Hypothalamus (tissue), 51 donors: ENCODE results near the gene SIK3.
A peak's percentile ranks its signal among the peaks of the same experiment; 100 is the strongest.
"Not testable (repeated sequence)": the region's sequence is repeated elsewhere in the genome, so short reads cannot be mapped to it uniquely, and the experiment has no call there.

ENCODE experiments used
- DNase-seq, 51 donors: peaks; one replicate each; lab custom pipeline; 2025; lab: John Stamatoyannopoulos, UW

The SIK3 gene

DNA sequence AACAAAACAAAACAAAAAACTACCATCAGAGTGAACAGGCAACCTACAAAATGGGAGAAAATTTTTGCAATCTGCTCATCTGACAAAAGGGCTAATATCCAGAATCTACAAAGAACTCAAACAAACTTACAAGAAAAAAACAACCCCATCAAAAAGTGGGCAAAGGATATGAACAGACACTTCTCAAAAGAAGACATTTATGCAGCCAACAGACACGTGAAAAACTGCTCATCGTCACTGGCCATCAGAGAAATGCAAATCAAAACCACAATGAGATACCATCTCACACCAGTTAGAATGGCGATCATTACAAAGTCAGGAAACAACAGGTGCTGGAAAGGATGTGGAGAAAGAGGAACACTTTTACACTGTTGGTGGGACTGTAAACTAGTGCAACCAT, 14.3 kb upstream of the SIK3 start:
- DNase-seq = not testable (repeated sequence)

DNA sequence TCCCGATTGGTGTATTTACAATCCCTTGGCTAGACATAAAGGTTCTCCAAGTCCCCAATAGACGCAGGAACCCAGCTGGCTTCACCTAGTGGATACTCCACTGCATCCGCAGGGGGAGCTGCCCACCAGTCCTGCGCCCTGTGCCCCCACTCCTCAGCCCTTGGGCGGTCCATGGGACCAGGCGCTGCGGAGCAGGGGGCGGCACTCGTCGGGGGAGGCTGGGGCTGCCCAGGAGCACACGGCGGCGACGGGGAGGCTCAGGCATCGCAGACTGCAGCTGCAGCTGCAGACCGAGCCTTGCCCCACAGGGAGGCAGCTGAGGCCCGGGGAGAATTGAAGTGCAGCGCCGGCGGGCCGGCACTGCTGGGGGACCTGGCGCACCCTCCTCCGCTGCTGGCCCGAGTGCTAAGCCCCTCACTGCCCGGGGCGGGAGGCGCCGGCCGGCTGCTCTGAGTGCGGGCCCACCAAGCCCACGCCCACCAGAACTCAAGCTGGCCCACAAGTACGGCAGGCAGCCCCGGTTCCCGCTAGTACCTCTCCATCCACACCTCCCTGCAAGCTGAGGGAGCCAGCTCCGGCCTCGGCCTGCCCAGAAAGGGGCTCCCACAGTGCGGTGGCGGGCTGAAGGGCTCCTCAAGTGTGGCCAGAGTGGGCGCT, 12.2 kb upstream of the SIK3 start:
- no peak for DNase-seq

GRCh38 chr11:117107701-117108590, 9.7 kb upstream of the SIK3 start:
- no peak for DNase-seq

DNA sequence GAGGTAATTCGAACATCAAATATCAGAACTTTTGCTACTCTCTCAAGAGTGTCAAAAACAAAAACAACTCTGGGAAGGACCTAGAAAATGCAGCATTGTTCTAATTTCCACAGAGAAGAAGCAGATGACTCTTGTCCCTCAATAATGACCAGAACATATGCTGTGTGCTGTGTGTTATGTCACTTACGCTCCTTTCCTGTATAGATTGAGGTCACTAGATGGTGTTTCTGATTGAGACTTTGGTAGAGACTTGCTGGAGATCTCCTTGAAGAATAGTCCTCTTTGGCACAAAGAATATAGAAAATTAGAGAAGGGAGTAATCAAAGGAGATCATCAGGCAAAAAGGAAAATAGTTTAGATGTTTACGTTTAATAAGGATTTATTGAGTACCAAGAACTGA, 2.3 kb upstream of the SIK3 start:
- no peak for DNase-seq

DNA sequence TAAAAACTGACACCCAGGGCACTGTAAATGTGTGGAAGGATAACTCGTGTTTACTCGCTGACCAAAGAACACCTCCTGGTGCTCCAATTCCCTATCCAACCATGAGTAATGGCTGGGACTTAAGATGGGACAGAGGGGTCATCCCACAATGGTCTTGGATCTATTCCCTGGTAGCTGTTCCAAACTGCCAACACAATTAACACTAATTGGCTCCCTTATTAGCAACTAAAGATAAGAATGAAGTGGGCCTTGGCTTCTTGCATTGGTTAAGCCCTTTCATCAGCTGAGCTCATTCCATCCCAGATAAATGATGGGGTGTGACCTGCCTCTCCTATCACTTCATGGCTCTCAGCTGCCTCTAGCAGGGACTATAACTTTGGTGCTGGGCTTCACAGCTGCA, 1.5 kb upstream of the SIK3 start:
- DNase-seq = no peak

- peak in 37 of 51 donors; percentile 23 to 82 (median 57) for DNase-seq
Measured at GRCh38 chr11:117097389-117098268, 599 bp downstream of the SIK3 start.

DNA sequence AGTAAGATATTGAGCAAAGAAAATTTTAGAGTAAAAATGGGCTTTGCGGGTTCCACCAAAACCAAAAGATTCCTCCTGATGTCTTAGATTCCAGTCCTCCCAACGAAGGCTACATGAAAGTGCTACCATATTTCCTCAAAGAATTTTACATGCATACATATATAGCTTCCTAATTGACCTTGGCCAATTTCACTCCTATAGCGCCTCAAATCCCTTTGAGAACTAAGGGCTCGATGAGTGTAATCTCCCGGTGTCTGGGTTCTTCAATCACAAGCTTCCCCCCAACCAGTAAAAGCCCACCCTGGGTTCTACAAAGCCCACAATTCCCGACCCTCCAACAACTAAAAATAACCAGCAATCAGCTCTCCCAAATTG, 1.2 kb downstream of the SIK3 start:
- no peak for DNase-seq

DNA sequence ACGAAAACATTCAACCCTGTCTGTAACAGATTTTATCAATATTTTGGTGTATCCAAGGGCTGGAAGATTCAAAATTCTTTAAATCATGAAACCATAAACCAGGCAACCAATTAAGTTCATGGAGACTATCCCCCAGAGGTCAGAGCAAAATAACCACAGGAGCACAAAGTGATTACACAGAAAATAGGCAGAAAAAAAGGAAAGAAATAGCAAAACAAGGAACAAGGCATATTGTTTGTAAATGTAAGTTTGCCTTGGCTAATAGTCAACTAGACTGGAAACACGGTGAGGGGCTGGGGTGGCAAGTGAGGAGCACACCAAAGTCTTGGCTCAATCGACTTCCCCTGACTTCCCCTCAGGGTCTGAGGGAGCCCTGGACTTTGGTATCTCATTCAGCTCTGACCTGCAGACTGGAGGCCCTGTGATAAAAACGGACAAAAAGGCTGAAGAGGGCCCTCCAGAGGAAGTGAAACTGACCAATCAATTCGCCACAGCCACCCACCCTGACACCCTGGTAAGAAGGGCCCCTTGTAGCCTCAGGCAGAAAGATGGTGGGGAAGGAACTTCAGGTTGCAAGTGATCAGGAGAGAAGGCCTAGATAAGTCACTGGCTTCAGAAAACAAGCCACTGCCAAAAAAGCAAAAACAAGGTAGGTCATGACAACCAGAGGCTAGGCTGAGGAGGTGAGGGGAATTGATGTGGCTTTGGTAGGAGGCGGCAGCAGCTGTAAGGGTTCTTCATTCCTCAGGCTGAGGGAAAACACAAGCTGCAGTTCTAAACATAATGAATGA, 1.8 kb downstream of the SIK3 start:
- DNase-seq = peak in 46 of 51 donors; percentile 7 to 86 (median 45)

DNA sequence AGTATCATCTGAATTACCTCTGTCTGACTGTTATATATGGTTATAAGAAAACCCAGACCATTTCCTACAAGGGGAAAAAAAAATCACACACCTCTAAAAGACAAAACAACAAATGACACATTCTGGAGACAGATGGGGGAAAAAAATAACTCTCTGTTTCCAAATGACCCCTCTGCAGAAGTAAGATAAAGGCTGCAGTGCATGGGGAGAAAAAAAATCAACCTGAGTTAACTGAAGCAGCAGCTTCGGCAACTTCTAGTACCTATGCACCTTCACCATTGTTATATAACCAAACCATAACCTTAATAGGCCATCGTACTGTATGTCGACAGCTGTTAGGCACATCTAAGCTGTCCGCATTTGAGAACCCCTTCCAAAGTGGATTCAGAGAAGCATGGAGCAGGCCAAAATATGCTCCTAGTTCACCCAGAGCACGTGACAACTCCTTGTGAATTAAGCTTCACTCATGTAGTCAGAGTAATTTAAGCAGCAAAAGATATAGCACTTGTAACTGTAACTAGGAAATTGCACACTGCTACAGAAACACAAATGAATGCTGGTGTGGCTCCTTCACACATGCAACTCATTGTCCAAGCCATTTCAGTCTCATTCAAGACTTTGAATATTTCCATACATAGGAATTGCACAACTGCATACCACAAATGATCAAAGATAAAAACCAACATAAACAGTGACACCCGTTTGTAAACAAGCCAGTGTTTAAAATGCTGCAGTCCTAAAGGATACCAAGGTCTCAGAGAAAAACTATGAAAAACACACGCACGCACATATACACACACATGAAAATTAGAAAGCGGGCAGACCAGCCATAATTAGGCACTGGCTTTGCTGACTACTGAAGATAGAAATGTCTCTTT, 2.7 kb downstream of the SIK3 start:
- peak in 2 of 51 donors; percentile 14 to 62 for DNase-seq

GRCh38 chr11:117094776-117095175, 3.5 kb downstream of the SIK3 start:
- peak in 16 of 51 donors; percentile 4 to 53 (median 23) for DNase-seq

GRCh38 chr11:117092951-117093590, 5.2 kb downstream of the SIK3 start:
- no peak for DNase-seq

DNA sequence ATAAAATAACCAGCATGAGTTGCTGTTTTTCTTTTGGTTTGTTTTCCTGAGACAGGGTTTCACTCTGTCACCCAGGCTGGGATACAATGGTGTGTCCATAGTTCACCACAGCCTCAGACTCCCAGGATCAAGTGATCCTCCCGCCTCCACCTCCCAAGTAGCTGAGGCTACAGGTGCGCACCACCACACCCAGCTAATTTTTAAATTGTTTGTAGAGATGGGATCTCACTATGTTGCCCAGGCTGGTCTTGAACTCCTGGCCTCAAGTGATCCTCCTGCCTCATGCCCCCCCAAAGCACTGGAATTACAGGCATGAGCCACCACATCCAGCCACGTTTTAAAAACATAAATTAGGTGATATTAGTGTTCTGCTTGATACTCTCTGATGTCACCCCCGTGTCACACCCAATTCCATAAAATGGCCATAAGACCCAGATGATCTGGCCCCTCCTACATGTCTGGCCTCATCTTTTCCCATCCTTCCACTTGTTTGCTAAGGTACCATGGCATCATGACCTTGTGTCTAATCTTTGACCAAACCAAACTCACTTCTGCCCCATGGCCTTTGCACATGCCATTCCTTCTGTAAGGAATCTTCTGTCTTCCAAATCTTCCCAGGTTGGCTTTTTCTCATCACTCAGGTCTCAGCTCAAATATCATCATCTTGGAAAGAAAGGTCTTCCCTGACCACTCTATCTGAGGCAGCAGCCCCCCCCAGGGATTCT, 6.3 kb downstream of the SIK3 start:
- DNase-seq = no peak

- no peak for DNase-seq
Measured at GRCh38 chr11:117090111-117090706, 8.0 kb downstream of the SIK3 start.

- no peak for DNase-seq
Measured at GRCh38 chr11:117089685-117090084, 8.5 kb downstream of the SIK3 start.

GRCh38 chr11:117087446-117087845, 10.8 kb downstream of the SIK3 start:
- no peak for DNase-seq

DNA sequence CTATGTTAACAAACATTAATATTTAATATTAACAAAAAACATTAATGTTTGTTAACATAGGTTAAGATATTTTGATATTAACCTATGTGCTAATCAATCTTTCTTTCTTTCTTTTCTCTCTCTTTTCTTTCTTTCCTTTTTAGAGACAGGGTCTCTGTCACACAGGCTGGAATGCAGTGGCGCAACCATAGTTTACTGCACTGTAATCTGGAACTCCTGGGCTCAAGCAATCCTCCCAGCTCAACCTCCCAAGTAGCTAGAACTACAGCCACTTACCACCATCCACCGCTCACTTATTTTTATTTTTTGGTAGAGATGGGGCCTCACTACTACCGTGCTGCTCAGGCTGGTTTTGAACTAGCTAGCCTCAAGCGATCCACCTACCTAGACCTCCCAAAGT, 13.2 kb downstream of the SIK3 start:
- no peak for DNase-seq
